ENCODE data around the gene PCCB.
"Not testable (repeated sequence)": the region's sequence is repeated elsewhere in the genome, so short reads cannot be mapped to it uniquely, and the experiment has no call there.

Gene PCCB

DNA sequence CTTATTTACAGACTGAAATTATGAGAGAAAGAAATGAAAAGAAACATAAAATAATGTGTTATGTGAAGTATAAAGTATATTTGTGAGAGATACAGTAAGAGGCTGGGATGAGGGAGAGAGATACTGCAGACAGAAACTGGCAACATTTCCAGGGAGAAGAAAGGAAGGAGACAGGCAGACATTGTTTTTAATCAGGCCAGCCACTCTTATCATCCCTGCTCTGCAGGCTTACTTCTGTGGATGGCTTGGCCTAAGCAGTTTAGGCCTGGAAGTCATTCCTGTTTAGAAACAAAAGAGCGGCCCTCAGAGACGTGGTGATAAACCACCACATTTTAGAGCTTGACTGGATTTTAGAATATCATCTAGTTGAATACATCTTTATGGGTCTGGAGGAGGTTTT, 12.4 kb downstream of the PCCB start:
- DNase-seq (ENCODE audit: low read depth in 3 of 3), result no peak

DNA sequence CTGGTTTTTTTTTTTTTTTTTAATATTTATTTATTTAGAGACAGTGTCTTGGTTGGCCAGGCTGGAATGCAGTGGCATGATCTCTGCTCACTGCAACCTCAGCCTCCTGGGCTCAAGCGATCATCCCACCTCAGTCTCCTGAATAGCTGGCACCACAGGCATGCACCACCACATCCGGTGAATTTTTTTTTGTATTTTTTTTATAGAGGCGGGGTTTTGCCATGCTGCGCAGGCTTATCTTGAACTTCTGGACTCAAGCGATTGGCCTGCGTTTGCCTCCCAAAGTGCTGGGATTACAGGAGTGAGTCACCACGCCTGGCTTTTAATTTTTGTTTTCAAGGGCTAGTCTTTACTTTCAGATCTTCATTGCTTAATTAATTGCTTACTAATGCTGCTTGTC, 13.1 kb downstream of the PCCB start:
- DNase-seq (ENCODE audit: low read depth in 3 of 3), result no peak

DNA sequence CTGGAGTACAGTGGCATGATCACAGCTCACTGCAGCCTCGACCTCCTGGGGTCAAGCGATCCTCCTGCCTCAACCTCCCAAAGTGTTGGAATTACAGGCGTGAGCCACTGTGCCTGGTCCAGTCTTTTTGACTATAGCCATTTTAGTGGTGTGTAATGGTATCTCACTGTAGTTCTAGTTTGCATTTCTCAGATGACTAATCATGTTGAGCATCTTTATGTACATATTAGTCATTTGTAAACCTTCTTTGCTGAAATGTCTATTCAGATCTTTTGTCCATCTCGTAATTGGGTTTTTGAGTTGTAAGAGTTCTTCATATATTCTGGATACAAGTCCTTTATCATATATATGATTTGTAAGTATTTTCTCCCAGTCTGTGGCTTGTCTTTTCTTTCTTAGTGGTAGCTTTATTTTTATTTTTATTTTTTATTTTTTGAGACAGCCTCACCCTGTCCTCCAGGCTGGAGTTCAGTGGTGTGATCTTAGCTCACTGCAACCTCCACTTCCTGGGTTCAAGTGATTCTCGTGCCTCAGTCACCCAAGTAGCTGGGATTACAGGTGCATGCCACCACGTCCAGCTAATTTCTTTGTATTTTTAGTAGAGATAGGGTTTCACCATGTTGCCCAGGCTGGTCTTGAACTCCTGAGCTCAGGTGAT, 16.5 kb downstream of the PCCB start:
- not testable (repeated sequence) for DNase-seq (ENCODE audit: low read depth in 3 of 3)

DNA sequence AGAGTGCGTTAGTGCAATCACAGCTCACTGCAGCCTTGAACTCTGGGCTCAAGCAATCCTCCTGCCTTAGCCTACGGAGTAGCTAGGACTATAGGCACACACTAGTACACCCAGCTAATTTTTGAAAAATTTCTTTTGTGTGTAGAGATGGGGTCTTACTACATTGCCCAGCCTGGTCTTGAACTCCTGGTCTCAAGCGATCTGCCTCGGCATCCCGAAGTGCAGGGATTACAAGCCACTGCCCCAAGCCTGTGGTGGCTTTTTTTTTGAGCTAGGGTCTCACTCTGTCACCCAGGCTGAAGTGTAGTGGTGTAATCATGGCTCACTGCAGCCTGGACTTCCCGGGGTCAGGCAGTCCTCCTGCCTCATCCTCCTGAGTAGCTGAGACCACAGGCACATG, 17.1 kb downstream of the PCCB start:
- DNase-seq (ENCODE audit: low read depth in 3 of 3), result no peak

DNA sequence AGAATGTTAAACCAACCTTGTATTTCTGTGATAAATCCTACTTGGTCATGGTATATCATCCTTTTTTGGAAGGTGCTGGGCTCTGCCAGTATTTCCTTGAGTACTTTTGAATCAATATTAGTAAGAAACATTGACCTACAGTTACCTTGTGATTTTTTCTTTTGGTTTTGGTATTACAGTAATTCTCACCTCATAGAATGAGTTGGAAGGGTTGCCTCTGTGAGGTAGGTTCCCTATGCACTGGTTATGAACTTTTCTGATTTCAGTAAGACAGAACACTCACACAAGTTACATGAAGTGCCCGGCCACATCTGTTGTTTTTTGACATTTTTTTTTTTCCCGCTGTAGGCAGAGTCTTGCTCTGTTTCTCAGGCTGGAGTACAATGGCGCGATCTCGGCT, 20.0 kb downstream of the PCCB start:
- no peak for DNase-seq (ENCODE audit: low read depth in 3 of 3)

DNA sequence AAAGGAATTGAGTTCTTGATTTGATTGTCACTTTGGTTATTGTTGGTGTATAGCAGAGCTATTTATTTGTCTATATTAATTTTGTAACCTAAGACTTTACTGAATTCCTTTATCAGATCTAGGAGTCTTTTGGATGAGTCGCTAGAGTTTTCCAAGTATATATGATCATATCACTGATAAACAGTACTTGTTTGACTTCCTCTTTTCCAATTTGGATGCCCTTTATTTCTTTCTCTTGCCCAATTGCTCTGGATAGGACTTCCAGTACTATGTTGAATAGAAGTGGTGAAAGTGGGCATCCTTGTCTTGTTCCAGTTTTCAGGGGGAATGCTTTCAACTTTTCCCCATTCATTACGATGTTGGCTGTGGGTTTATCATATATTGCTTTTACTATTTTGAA, 21.5 kb downstream of the PCCB start:
- not testable (repeated sequence) for DNase-seq (ENCODE audit: low read depth in 3 of 3)

DNA sequence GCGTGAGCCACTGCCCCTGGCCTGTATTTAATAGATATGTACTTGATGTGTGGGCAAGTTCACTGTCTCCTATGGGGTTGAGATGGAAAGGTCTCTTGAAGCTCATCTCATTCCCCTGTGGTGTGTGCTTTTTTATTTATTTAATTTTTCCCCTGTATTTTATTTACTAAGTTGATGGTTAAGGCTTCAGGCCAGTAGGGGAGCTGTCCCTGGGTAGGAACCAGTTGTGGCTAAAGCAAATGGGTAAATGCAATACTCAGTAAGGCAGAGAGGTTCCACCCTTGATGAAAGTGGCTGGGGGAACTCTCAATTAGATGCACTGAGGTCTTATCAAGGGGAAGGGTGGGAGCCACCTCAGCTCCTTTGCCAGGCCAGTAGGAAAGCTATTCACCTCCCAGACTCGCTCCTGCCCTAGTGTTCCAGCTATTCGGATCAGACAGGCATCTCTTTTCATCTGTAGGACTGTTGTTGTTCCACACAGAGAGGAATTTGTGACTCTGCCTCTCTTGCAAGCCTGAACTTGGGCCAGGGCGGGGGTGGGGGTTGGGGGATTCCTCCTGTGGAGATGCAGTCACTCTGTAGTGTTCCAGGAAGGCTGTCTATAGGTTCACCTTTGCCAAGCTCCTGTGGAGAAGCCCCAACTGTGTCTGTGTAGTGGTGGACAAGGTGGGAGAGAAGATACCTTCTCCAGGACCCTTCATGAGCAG, 26.1 kb downstream of the PCCB start:
- DNase-seq (ENCODE audit: low read depth in 3 of 3), result no peak

DNA sequence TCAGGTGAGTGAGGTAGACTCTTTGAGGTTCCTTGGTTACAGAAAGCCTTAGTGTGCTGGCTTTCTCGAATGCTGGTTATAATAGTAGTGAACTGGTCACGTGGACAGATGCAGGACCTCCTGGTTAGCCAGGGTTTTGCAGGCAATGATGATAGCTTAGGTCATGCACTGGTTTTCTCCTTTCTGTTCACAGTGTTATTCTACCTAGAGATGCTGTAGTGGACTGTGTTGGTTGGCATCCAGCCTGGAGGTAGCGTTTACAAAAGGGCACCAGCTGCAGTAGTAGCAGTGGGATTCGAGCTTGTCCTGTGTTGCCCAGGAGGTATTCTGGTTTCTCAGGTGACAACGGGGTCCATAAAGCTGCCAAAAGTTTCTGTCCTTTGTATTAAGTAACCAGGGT, 27.0 kb downstream of the PCCB start:
- no peak for DNase-seq (ENCODE audit: low read depth in 3 of 3)

DNA sequence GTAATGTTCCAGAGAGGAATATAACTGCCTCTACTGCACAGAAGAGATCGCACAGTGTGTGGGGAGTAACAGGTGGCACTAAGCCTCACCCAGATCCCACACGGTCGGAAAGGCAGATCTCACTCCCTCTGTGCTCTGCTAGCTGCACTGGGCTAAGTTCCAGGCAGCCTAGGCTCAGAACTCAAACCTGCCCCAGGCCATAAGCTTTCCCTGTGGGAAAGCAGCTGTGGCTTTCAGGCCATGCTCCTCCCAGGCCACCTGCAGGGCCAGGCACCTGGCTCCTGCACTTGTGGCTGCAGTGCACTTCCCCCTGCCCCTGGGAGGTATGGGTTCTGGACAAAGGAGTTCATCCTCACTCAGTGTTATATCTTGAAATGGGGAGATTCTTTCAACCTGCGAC, 27.5 kb downstream of the PCCB start:
- no peak for DNase-seq (ENCODE audit: low read depth in 3 of 3)

DNA sequence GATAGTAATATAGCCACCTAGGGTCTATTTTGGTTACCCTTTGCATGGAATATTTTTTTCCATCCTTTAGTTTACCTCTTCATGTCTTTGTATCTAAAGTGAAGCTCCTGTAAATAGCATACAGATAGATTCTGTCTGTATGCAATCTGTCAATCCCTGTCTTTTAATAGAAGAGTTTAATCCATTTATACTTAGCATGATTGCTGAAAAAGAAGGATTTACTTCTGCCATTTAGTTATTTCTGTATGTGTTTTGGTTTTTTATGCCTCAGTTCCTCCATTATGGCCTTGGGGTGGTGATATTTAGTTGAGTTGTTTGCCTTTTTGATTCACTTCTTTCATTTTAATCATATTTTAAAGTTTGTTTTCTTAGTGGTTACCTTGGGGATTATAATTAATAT, 29.0 kb downstream of the PCCB start:
- no peak for DNase-seq (ENCODE audit: low read depth in 3 of 3)

DNA sequence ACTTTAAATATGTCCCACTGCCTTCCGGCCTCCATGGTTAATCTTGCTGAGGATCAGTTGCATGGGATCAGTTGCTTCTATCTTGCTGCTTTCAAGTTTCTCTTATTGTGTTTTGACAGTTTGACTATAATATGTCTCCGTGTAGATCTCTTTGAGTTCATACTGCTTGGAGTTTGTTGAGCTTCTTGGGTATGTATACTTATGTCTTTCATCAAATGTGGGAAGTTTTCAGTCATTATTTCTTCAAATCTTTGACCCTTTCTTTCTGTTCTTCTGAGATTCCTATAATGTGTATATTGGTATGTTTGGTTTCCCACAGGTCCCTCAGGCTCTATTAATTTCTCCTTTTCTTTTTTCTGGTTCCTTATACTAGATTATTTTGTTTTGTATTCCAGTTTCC, 30.8 kb downstream of the PCCB start:
- DNase-seq (ENCODE audit: low read depth in 3 of 3), result no peak

DNA sequence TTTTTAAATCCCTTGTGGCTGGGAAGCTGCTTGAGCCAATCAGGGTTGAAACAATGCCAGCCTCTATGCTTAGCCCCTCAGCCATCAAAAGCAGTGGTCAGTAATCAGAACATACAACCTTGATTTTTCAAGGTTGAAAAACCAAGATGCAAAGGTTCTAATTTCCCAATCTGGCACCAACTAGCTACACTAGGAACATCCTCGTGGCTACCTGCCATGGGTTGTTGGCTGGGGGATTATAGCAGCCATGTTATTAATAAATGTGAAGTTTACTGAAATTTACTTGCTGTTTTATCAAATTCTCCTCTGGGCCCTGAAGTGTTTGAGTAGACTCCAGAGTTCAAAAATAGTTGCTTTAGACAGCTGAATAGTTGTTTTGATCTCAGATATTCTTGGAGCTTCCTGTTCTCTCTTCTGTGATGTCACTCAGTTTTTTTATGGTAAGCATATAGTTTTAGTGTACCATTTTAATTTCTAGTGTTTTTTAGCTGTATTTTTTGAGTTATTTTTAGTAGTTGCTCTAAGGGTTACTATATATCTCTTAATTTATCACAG, 31.9 kb downstream of the PCCB start:
- no peak for DNase-seq (ENCODE audit: low read depth in 3 of 3)

DNA sequence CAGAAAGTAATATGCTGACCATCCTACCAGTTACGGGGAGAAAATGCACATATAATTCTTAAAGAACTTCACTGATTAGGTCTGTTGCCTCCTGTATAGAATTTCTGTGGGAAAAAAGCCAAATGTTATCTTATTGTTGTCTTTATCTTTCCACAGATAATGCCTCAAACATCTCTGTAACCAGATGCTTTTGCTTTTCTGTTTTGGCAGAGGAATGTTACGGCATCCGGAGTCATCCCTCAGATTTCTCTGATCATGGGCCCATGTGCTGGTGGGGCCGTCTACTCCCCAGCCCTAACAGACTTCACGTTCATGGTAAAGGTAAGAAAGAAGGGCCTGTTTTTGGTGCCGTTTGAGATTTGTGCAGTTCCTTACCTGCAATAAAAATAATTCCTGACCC, 33.5 kb downstream of the PCCB start:
- no peak for DNase-seq (ENCODE audit: low read depth in 3 of 3)

DNA sequence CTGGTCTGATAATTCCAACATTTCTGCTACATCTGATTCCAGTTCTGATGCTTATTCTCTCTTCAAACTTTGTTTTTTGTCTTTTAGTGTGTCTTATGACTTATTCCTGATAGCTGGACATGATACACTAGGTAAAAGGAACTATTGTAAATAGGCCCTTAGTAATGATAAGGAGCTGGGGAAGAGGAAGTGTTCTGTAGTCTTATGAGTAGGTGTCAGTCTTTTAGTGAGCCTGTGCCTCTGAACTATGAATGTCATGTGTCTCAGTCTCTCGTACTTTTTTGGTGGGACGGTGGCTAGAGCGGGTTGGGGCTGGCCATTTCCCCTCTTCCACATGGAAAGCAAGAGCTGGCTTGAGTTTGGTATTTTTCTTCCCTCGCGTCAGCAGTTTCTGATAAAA, 41.2 kb downstream of the PCCB start:
- no peak for DNase-seq (ENCODE audit: low read depth in 3 of 3)

DNA sequence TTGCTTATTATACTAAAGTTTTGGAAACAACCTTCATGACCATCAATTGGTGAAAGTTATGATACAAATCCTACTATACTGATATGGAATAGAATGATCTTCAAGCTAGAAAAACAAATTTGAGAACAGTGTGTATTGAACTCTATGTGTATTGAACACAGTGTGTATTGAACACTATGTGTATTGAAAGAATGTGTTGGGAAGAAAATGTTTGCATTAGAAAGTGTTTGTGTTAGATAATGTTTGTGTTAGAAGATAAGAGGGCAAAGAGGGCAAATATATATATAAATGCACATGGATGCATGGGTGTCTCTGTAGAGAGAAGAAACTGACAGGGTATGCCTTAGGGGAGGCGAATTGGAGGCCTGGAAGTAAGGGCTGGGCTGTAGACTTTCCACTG, 42.4 kb downstream of the PCCB start:
- DNase-seq (ENCODE audit: low read depth in 3 of 3), result no peak

DNA sequence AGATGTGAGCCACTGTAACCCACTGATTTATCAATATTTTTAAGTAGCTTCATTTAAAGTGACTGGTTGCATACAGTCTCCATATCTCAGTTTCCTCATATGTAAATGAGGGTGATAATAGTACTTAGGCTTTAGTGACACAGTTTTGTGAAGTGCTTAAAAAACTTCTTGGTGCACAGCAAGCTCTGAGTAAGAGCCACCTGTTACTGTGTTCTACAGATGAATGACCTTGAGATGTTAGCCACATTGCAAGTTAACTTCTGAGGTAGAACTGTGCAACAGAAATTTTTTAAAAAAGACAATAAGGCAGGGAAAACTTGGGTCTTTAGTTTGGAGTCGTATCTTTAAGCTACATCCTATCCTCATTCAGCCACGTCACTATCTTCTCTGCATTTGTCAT, 43.1 kb downstream of the PCCB start:
- DNase-seq (ENCODE audit: low read depth in 3 of 3), result no peak

DNA sequence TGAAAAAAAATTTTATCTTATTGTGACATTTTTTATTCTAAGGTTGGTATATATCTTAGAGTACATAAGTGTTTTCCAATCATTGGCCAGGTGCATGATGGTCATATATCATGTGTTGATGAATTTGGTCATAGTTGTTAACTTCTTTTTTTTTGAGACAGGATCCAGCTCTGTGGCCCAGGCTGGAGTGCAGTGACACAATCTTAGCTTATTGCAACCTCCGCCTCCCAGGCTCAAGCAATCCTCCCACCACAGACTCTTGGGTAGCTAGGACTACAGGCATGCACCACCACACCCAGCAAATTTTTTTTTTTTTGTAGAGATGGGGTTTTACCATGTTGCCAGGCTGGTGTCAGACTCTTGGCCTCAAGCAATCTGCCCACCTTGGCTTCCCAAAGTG, 44.0 kb downstream of the PCCB start:
- no peak for DNase-seq (ENCODE audit: low read depth in 3 of 3)

DNA sequence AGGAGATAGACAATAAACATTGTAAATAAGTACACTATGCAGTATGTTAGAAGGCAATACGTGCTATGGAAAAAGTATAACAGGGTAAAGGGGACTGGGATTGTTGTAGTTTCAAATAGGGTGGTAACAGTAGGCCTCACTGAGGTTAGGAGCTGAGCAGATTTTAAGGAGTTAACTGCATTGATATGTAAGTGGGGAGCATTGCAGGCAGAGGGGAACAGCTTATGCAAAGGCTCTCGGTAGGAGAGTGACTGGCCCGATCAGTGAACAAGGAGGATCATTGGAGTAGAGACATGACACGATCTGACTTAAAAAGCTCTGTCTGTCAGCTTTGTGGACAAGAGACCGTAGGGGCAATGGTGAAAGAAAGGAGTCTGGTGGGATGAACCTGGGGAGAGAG, 46.8 kb downstream of the PCCB start:
- no peak for DNase-seq (ENCODE audit: low read depth in 3 of 3)

DNA sequence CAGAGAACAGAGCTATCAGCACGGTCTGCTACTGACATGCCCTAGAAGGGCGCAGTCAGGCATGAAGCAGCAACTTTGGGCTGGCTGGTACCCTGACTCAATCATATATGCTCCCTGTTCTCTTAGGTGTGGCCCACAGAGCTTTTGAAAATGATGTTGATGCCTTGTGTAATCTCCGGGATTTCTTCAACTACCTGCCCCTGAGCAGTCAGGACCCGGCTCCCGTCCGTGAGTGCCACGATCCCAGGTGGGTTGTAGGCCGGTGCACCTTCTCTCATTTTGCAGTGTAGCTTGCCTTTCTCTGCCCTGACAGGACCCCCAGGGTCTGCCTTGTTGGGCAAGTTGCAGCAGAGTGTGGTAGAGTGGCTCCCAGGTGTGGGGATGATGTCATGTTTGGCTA, 47.7 kb downstream of the PCCB start:
- DNase-seq (ENCODE audit: low read depth in 3 of 3), result no peak

DNA sequence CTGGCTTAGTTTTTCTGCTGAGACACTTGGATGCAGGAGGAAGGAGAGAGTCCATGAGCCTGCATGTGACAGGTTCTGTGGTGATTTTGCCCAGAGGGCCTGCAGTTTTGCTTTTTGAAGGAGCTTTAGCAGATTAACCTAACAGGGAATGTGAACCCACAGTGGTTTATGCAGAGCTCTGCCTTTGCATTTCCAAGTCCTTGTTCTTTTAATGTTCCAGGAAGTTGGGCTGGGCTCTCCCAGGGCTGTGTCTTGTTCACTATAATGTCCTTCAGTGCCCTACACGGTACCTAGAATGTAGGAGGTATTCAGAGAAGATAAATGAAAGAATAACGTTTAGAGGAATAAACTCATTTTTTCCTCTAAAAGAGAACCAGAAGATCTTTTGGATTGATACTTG, 50.3 kb downstream of the PCCB start:
- no peak for DNase-seq (ENCODE audit: low read depth in 3 of 3)

DNA sequence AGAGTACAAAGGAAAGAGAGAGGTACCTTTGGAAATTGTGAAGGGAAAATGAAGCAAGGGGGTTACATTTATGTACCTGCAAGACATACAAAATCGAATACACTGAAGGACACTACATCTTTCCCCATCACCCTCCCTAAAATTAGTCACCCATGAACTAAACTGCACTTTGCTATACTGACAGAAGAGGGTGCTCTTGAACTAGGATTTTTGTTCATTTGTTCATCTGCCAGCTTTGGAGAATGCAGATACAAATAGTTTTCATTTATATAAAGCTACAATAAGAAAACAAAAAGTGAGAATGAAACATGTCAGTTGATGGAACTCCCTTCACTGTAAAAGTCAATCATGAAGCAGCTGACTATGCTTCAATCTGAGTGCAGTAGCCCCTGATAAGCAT, 55.7 kb downstream of the PCCB start:
- DNase-seq (ENCODE audit: low read depth in 3 of 3), result no peak

DNA sequence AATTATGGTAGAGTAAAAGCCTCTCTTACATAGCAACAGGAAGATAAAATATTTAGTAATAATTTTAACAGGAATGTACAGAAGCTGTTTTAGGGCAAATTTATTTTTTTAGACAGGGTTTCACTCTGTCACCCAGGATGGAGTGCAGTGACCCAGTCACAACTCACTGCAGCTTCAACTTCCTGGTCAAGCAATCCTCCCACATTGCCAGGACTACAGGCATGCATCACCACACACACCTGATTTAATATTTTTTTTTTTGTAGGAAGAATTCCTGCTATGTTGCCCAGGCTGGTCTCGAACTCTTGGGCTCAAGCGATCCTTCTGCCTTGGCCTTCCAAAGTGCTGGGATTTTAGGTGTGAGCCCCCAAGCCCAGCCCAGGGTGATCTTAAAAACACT, 61.1 kb downstream of the PCCB start:
- no peak for DNase-seq (ENCODE audit: low read depth in 3 of 3)

DNA sequence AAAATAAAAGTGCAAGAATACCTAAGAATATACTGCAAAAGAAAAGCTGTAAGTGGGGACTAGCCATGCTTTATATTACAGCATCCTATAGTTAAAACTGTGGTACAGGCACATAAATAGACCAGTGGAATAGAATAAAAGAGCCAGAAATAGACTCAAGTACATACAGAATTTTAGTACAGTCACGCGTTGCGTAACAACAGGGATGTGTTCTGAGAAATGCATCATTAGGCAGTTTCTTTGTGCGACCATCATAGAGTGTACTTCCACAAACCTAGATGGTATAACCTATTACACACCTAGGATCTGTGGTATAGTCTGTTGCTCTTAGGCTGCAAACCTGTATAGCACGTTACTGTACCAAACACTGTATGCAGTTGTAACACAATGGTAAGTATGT, 61.8 kb downstream of the PCCB start:
- no peak for DNase-seq (ENCODE audit: low read depth in 3 of 3)

DNA sequence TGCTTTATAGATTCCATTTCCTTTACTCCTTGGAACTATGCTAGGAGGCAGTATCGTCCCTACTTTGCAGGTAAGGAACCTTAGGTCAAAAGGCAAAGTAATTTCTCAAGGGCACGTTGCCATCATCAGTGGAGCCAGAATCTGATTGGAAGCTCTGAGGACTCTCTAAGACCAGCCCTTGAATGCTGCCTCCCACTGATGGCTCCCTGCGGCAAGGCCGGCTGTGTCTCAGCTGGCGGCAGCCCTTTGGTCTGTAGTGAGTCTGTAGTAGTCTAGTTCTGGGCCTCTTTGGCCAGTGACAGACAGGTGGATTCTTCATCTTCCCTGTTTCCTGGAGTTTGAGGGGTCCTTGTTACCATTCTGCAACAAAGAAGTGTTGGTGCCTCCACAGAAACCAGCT, 76.2 kb downstream of the PCCB start:
- DNase-seq (ENCODE audit: low read depth in 3 of 3), result no peak

Measured in stimulated activated CD4-positive, alpha-beta T cell treated with anti-CD3 and anti-CD28 coated beads, TNF-alpha, amount 100 ng/mL, for 48 hours (primary cell).